SK-N-SH (cell line): ENCODE data around the gene FAM151B. TPM values are rescaled to one million over a fixed set of nuclear protein-coding genes. Genes with fewer than 3 reads are reported as not detected.
A peak's percentile ranks its signal among the peaks of the same experiment; 100 is the strongest.

Source experiments
- CTCF ChIA-PET: fragments of 300-600, 350-600 bp; formaldehyde crosslinking; extraction: SDS; loops from one replicate; lab custom pipeline; 2021; lab: Yijun Ruan, JAX
- POLR2A ChIA-PET: fragments of 350-600 bp; sonication (Branson Sonifier 250); formaldehyde crosslinking; extraction: SDS; loops from one replicate; lab custom pipeline; 2020; ENCODE audit warnings: antibody characterized with exemption, inconsistent platforms; lab: Yijun Ruan, JAX
- DNase-seq: peaks from one replicate; pipeline ENCODE4 v3.0.0; 2012
- H2AFZ ChIP-seq: fragments of 200-600 bp; sonication (generic); 2 replicates; pipeline ENCODE4 v1.8.1; 2016; ENCODE audit warnings: antibody characterized with exemption, mild to moderate bottlenecking, low read depth
- H3F3A ChIP-seq: fragments of 200-600 bp; sonication (generic); replicated peaks from 2 replicates; pipeline ENCODE3; 2016; ENCODE audit warnings: antibody characterized with exemption, mild to moderate bottlenecking; ENCODE audit not compliant: insufficient read depth
- H3K27ac ChIP-seq, 2 experiments: fragments of 200-500 bp in 1 of 2; fragments of 200-600 bp in 1 of 2; sonication (Bioruptor generic) in 1 of 2; sonication (generic), shearing (Covaris generic) in 1 of 2; 2 replicates each; pipeline versions ENCODE4 v1.5.1 to v1.6.1; 2014 to 2016; ENCODE audit warnings: low read depth in 2 of 2, inconsistent platforms in 1 of 2, low read length in 1 of 2, mild to moderate bottlenecking in 1 of 2, mixed read lengths in 1 of 2
- H3K27me3 ChIP-seq: fragments of 200-600 bp; sonication (generic), shearing (Covaris generic); 2 replicates; pipeline ENCODE4 v1.6.1; 2016; ENCODE audit warnings: mixed run types; ENCODE audit not compliant: insufficient read depth
- H3K36me3 ChIP-seq, 2 experiments: fragments of 200-500 bp in 1 of 2; fragments of 200-600 bp in 1 of 2; sonication (Bioruptor generic) in 1 of 2; sonication (generic) in 1 of 2; replicated peaks in 1 of 2; 2 replicates each; pipeline versions ENCODE3 to v1.5.1; 2014 to 2016; ENCODE audit warnings: low read length in 1 of 2, mild to moderate bottlenecking in 1 of 2; ENCODE audit not compliant: insufficient read depth in 2 of 2, control insufficient read depth in 1 of 2
- H3K4me1 ChIP-seq, 2 experiments: fragments of 200-500 bp in 1 of 2; fragments of 200-600 bp in 1 of 2; sonication (Bioruptor generic) in 1 of 2; sonication (generic), shearing (Covaris generic) in 1 of 2; 2 replicates each; pipeline versions ENCODE4 v1.5.1 to v1.6.1; 2014 to 2016; ENCODE audit warnings: low read depth in 1 of 2, low read length in 1 of 2, mixed run types in 1 of 2; ENCODE audit not compliant: insufficient read depth in 2 of 2, control insufficient read depth in 1 of 2
- H3K4me2 ChIP-seq: fragments of 200-600 bp; sonication (generic), shearing (Covaris generic); 2 replicates; pipeline ENCODE4 v1.6.1; 2017; ENCODE audit warnings: mixed run types
- H3K4me3 ChIP-seq, 2 experiments: fragments of 200-500 bp in 1 of 2; fragments of 200-600 bp in 1 of 2; sonication (Bioruptor generic) in 1 of 2; sonication (generic), shearing (Covaris generic) in 1 of 2; 2 replicates each; pipeline versions ENCODE4 v1.5.1 to v1.8.1; 2014 to 2016; ENCODE audit warnings: low read depth in 2 of 2, inconsistent platforms in 1 of 2, low read length in 1 of 2, mild to moderate bottlenecking in 1 of 2, mixed read lengths in 1 of 2, moderate library complexity in 1 of 2
- H3K79me2 ChIP-seq: fragments of 200-600 bp; sonication (generic); 2 replicates; pipeline ENCODE4 v1.8.1; 2017; ENCODE audit warnings: mild to moderate bottlenecking; ENCODE audit not compliant: insufficient read depth
- H3K9ac ChIP-seq: fragments of 200-600 bp; sonication (generic); 2 replicates; pipeline ENCODE4 v1.6.1; 2017; ENCODE audit warnings: mixed run types
- H3K9me2 ChIP-seq: fragments of 200-600 bp; sonication (generic); 2 replicates; pipeline ENCODE4 v1.6.1; 2017; ENCODE audit warnings: mixed run types
- H3K9me3 ChIP-seq: fragments of 200-600 bp; sonication (generic); 2 replicates; pipeline ENCODE4 v1.6.1; 2017; ENCODE audit warnings: mixed run types, mild to moderate bottlenecking, moderate library complexity
- H4K20me1 ChIP-seq: fragments of 200-600 bp; sonication (generic); 2 replicates; pipeline ENCODE4 v1.6.1; 2017; ENCODE audit warnings: mild to moderate bottlenecking, mixed run types; ENCODE audit not compliant: insufficient read depth
- EZH2phosphoT487 ChIP-seq: fragments of 200-600 bp; sonication (generic); IDR thresholded peaks from 2 replicates; pipeline ENCODE4 v1.6.1; 2017; ENCODE audit warnings: low read depth, mixed run types, mild to moderate bottlenecking, antibody characterized with exemption, moderate library complexity, borderline replicate concordance
- GATA2 ChIP-seq: sonication (generic); formaldehyde crosslinking; IDR thresholded peaks from 2 replicates; pipeline ENCODE4 v1.5.0; 2020; ENCODE audit warnings: mild to moderate bottlenecking, missing genetic modification reagents
- RAD21 ChIP-seq: IDR thresholded peaks from 2 replicates; pipeline ENCODE4 v1.6.1; 2012; ENCODE audit warnings: mild to moderate bottlenecking, low read length
- SMC3 ChIP-seq: IDR thresholded peaks from 2 replicates; pipeline ENCODE4 v1.6.1; 2012; ENCODE audit warnings: low read depth, low read length, improper control_type of control experiment
- WGBS: methylation state at CpG from one replicate; pipeline ENCODE4 v1.1.6; 2017; ENCODE audit warnings: low lambda C conversion rate; 5-methylcytosine and 5-hydroxymethylcytosine counted together
- polyA plus RNA-seq, 3 experiments: library from polyadenylated mRNA; depleted of rRNA; stranded (reverse); fragments of >200 nt; gene quantifications; 2 replicates each; pipeline ENCODE4 v1.2.3, GENCODE V29; 2012
- TF ChIP-seq, protein P1 (sequence below): IDR thresholded peaks from 2 replicates; pipeline ENCODE4; 2012
- TF ChIP-seq, protein P2 (sequence below): fragments of 200-600 bp; sonication (generic); IDR thresholded peaks from 2 replicates; pipeline ENCODE4 v1.6.1; 2017; ENCODE audit warnings: antibody characterized with exemption, mild to moderate bottlenecking, moderate library complexity
- TF ChIP-seq, protein P3 (sequence below): IDR thresholded peaks from 2 replicates; pipeline ENCODE4 v1.4.0; 2012; ENCODE audit warnings: low read depth, borderline replicate concordance
- TF ChIP-seq, protein P4 (sequence below): IDR thresholded peaks from 2 replicates; pipeline ENCODE4 v1.4.0; 2012; ENCODE audit warnings: low read depth, borderline replicate concordance

FAM151B gene
- polyA plus RNA-seq, 1 of the 3 experiments (the other 2 are of a cell fraction) = 1.2 TPM

DNA sequence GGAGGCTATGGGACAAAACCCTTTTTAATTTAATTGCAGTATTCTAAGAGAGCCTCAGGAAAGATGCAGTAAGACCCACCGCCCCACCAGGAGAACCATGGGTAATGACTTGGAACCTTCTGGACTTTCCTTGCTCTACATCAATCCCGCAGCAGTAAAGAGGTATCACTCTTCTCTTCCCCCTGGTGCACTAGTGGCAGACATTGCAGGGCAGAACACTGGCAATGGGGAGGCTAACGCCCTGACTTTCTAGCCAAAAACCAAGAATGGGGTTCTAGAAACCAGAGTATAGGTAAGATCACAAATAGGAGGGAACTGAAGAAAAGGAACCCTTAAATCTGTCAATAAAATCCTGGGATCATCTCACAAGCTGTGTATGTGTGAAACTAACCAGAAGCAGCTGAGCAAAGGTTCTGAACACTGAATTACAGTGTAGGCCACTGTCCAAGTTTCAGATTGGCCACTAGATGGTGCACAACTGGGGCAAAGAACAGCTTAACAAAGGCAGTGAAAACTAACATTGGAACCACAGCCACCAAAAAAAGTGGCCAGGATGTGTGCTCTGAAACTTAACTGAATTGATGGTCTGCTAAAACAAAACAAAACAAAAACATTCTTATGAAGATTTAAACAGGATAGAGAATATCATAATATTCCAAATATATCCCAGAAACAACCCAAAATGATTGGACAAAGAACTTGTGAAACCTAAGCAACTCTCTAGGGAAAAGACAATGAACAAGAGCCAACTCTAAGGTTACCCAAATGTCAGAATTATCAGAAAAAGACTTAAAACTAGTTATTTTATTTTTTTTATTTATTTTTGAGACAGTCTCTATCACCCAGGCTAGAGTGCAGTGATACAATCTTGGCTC, 6.6 kb upstream of the FAM151B start:
- Histone ChIP-seq H3F3A (peaks cover 5% of the 10 kb centered on the region), H3K36me3 (peaks cover 26 to 80% of the 10 kb centered on the region in 2 experiments), H2AFZ (no peak overlapping the region), H3K9me2 (no peaks in the 10 kb centered on the region), H3K27me3 (no peaks in the 10 kb centered on the region), H3K9ac (no peak overlapping the region), H3K4me3 (no peak overlapping the region; a peak in 1 of 4 replicates), H3K27ac (no peak overlapping the region), H3K4me2 (no peak overlapping the region), H4K20me1 (no peaks in the 10 kb centered on the region), H3K79me2 (no peaks in the 10 kb centered on the region), H3K9me3 (peaks cover 19% of the 10 kb centered on the region; the same call in 1 of the 2 replicates), H3K4me1 (no peaks in the 10 kb centered on the region)
- TF ChIP-seq, protein P1, sequence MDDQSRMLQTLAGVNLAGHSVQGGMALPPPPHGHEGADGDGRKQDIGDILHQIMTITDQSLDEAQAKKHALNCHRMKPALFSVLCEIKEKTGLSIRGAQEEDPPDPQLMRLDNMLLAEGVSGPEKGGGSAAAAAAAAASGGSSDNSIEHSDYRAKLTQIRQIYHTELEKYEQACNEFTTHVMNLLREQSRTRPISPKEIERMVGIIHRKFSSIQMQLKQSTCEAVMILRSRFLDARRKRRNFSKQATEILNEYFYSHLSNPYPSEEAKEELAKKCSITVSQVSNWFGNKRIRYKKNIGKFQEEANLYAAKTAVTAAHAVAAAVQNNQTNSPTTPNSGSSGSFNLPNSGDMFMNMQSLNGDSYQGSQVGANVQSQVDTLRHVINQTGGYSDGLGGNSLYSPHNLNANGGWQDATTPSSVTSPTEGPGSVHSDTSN = no peak
- peak; percentile 38 for TF ChIP-seq SMC3
- TF ChIP-seq, protein P2, sequence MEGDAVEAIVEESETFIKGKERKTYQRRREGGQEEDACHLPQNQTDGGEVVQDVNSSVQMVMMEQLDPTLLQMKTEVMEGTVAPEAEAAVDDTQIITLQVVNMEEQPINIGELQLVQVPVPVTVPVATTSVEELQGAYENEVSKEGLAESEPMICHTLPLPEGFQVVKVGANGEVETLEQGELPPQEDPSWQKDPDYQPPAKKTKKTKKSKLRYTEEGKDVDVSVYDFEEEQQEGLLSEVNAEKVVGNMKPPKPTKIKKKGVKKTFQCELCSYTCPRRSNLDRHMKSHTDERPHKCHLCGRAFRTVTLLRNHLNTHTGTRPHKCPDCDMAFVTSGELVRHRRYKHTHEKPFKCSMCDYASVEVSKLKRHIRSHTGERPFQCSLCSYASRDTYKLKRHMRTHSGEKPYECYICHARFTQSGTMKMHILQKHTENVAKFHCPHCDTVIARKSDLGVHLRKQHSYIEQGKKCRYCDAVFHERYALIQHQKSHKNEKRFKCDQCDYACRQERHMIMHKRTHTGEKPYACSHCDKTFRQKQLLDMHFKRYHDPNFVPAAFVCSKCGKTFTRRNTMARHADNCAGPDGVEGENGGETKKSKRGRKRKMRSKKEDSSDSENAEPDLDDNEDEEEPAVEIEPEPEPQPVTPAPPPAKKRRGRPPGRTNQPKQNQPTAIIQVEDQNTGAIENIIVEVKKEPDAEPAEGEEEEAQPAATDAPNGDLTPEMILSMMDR = peak; percentile 61
- no peak for TF ChIP-seq EZH2phosphoT487
- TF ChIP-seq, protein P3, sequence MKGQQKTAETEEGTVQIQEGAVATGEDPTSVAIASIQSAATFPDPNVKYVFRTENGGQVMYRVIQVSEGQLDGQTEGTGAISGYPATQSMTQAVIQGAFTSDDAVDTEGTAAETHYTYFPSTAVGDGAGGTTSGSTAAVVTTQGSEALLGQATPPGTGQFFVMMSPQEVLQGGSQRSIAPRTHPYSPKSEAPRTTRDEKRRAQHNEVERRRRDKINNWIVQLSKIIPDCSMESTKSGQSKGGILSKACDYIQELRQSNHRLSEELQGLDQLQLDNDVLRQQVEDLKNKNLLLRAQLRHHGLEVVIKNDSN = no peak
- no peak for TF ChIP-seq GATA2
- TF ChIP-seq, protein P4, sequence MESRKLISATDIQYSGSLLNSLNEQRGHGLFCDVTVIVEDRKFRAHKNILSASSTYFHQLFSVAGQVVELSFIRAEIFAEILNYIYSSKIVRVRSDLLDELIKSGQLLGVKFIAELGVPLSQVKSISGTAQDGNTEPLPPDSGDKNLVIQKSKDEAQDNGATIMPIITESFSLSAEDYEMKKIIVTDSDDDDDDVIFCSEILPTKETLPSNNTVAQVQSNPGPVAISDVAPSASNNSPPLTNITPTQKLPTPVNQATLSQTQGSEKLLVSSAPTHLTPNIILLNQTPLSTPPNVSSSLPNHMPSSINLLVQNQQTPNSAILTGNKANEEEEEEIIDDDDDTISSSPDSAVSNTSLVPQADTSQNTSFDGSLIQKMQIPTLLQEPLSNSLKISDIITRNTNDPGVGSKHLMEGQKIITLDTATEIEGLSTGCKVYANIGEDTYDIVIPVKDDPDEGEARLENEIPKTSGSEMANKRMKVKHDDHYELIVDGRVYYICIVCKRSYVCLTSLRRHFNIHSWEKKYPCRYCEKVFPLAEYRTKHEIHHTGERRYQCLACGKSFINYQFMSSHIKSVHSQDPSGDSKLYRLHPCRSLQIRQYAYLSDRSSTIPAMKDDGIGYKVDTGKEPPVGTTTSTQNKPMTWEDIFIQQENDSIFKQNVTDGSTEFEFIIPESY = no peak
- peak; percentile 54 for TF ChIP-seq RAD21
- ChIA-PET POLR2A (no interaction called here), CTCF (interaction anchor here (0.6 to 2.0 kb wide), 14 partner anchors 9 to 701 kb away, joined by 3 to 14 read pairs (median 4); no protein-coding TSS in a partner anchor)
- 96% methylated on average over 3 of the region's 3 CpGs for WGBS
- DNase-seq = peak; percentile 28
